HCT116 (cell line): ENCODE results near the gene ACACB. TPM values are rescaled to one million over a fixed set of nuclear protein-coding genes. Genes with fewer than 3 reads are reported as not detected.

Experiments
- ATAC-seq: fragments of 200-7000 bp; cut with Tn5 transposase; 2 replicates; pipeline ENCODE4 v1.9.1; 2020; ENCODE audit warnings: mild to moderate bottlenecking, moderate library complexity
- BruUV-seq: library from RNA; stranded (reverse); fragments of 400-500 nt; replicated peaks from 2 replicates; lab custom pipeline; 2021; lab: Mats Ljungman, UMichigan
- CTCF ChIA-PET: fragments of 300-600 bp; sonication (Branson Sonifier 250); formaldehyde crosslinking; loops from one replicate; lab custom pipeline; 2021; ENCODE audit warnings: antibody characterized with exemption; lab: Charles Lee
- POLR2A ChIA-PET: fragments of 300-600, 350-600 bp; sonication (Branson Sonifier 250); formaldehyde crosslinking; loops from one replicate; lab custom pipeline; 2021; ENCODE audit warnings: antibody characterized with exemption; lab: Charles Lee
- RAD21 ChIA-PET, 2 experiments: fragments of 300-600 bp; sonication (Branson Sonifier 250); formaldehyde crosslinking; loops; one replicate each; lab custom pipeline; 2023; ENCODE audit warnings: low total read pairs in 2 of 2; ENCODE audit not compliant: uncharacterized antibody in 2 of 2, unreplicated experiment in 2 of 2, low non-redundant PET in 1 of 2; lab: Charles Lee
- DNase-seq: peaks from one replicate; pipeline ENCODE4 v3.0.0-alpha.2; 2010; ENCODE audit warnings: low read depth, low spot score
- H2AFZ ChIP-seq: fragments of 200-600 bp; shearing (Covaris generic), sonication (generic); 2 replicates; pipeline ENCODE4 v1.6.1; 2017; ENCODE audit warnings: low read depth, mixed run types, mixed read lengths, antibody characterized with exemption, low read length; ENCODE audit not compliant: poor library complexity, severe bottlenecking
- H3K27ac ChIP-seq: 2 replicates; pipeline ENCODE4 v1.5.1; 2012; ENCODE audit warnings: low read depth, low read length
- H3K27me3 ChIP-seq: fragments of 200-600 bp; sonication (generic); 2 replicates; pipeline ENCODE4 v1.6.1; 2016; ENCODE audit warnings: mixed run types, low read length, mixed read lengths; ENCODE audit not compliant: insufficient read depth
- H3K36me3 ChIP-seq, 2 experiments: fragments of 200-500 bp in 1 of 2; fragments of 200-600 bp in 1 of 2; sonication (Bioruptor generic) in 1 of 2; sonication (generic) in 1 of 2; 2 replicates each; pipeline versions ENCODE4 v1.5.1 to v1.6.1; 2014 to 2016; ENCODE audit warnings: low read length in 2 of 2, inconsistent platforms in 1 of 2, mixed read lengths in 1 of 2, mixed run types in 1 of 2; ENCODE audit not compliant: insufficient read depth in 2 of 2, control insufficient read depth in 1 of 2
- H3K4me1 ChIP-seq, 2 experiments: fragments of 200-600 bp in 1 of 2; sonication (generic) in 1 of 2; 2 replicates each; pipeline versions ENCODE4 v1.5.1 to v1.6.1; 2012 to 2017; ENCODE audit warnings: low read length in 2 of 2, inconsistent platforms in 1 of 2, mild to moderate bottlenecking in 1 of 2, mixed read lengths in 1 of 2, mixed run types in 1 of 2, moderate library complexity in 1 of 2; ENCODE audit not compliant: insufficient read depth in 2 of 2, control insufficient read depth in 1 of 2
- H3K4me2 ChIP-seq: fragments of 200-600 bp; sonication (generic); 2 replicates; pipeline ENCODE4 v1.6.1; 2017; ENCODE audit warnings: mixed run types, low read length, mixed read lengths
- H3K4me3 ChIP-seq, 2 experiments: fragments of 200-600 bp in 1 of 2; sonication (generic) in 1 of 2; replicated peaks in 1 of 2; 2 replicates each; pipeline ENCODE4 v1.5.1; 2011 to 2016; ENCODE audit warnings: low read length in 2 of 2, control low read depth in 1 of 2, low read depth in 1 of 2, mild to moderate bottlenecking in 1 of 2, mixed read lengths in 1 of 2, mixed run types in 1 of 2
- H3K79me2 ChIP-seq: fragments of 200-600 bp; sonication (generic); 2 replicates; pipeline ENCODE4 v1.6.1; 2017; ENCODE audit warnings: mild to moderate bottlenecking, mixed run types, low read length, moderate library complexity, mixed read lengths; ENCODE audit not compliant: insufficient read depth
- H3K9ac ChIP-seq: fragments of 200-600 bp; sonication (generic); 2 replicates; pipeline ENCODE4 v1.6.1; 2016; ENCODE audit warnings: low read length, mixed read lengths
- H3K9me2 ChIP-seq: fragments of 200-600 bp; sonication (generic), shearing (Covaris generic); 2 replicates; pipeline ENCODE4 v1.6.1; 2017; ENCODE audit warnings: mixed run types, mild to moderate bottlenecking, moderate library complexity; ENCODE audit not compliant: insufficient read depth
- H3K9me3 ChIP-seq, 2 experiments: fragments of 200-500 bp in 1 of 2; fragments of 200-600 bp in 1 of 2; sonication (Bioruptor generic) in 1 of 2; sonication (generic) in 1 of 2; 2 replicates each; pipeline ENCODE4 v1.6.1; 2014 to 2017; ENCODE audit warnings: low read length in 2 of 2, mixed read lengths in 2 of 2, inconsistent platforms in 1 of 2, low read depth in 1 of 2, mild to moderate bottlenecking in 1 of 2, mixed run types in 1 of 2, moderate library complexity in 1 of 2; ENCODE audit not compliant: control insufficient read depth in 1 of 2, insufficient read depth in 1 of 2
- H4K20me1 ChIP-seq: fragments of 200-600 bp; sonication (generic), shearing (Covaris generic); 2 replicates; pipeline ENCODE4 v1.6.1; 2017; ENCODE audit warnings: mixed run types, mild to moderate bottlenecking, moderate library complexity; ENCODE audit not compliant: insufficient read depth
- CBX3 ChIP-seq: IDR thresholded peaks from 2 replicates; pipeline ENCODE4 v1.6.1; 2012; ENCODE audit warnings: low read depth
- CEBPB ChIP-seq: IDR thresholded peaks from 2 replicates; pipeline ENCODE4 v1.6.1; 2012; ENCODE audit warnings: low read depth
- ELF1 ChIP-seq: IDR thresholded peaks from 2 replicates; pipeline ENCODE4 v1.6.1; 2012; ENCODE audit warnings: low read depth, borderline replicate concordance
- EZH2 ChIP-seq: fragments of 200-600 bp; sonication (generic); IDR thresholded peaks from 2 replicates; pipeline ENCODE4 v1.6.1; 2017; ENCODE audit warnings: antibody characterized with exemption, mixed run types
- EZH2phosphoT487 ChIP-seq: fragments of 200-600 bp; IDR thresholded peaks from 2 replicates; pipeline ENCODE4 v1.6.1; 2018; ENCODE audit warnings: antibody characterized with exemption, borderline replicate concordance
- FOSL1 ChIP-seq: IDR thresholded peaks from 2 replicates; pipeline ENCODE4 v1.6.1; 2012; ENCODE audit warnings: low read depth
- SP1 ChIP-seq: IDR thresholded peaks from 2 replicates; pipeline ENCODE4 v1.6.1; 2012; ENCODE audit warnings: low read depth
- SRF ChIP-seq: IDR thresholded peaks from 2 replicates; pipeline ENCODE4 v1.6.1; 2012; ENCODE audit warnings: low read depth
- YY1 ChIP-seq: IDR thresholded peaks from 2 replicates; pipeline ENCODE4 v1.6.1; 2011; ENCODE audit warnings: low read length, low read depth, moderate library complexity, mild to moderate bottlenecking; ENCODE audit not compliant: insufficient replicate concordance; ENCODE audit errors: extremely low read depth
- intact Hi-C: fragments of 100-400 bp; cut with micrococcal nuclease; formaldehyde crosslinking; loops from 2 replicates; pipeline ENCODE4 v1.10.0; 2022
- total RNA-seq: library from RNA; stranded (reverse); gene quantifications from one replicate; pipeline ENCODE4 v1.2.1, GENCODE V29; 2021; ENCODE audit not compliant: unreplicated experiment
- TF ChIP-seq, protein P1 (sequence below): IDR thresholded peaks from 2 replicates; pipeline ENCODE4 v1.6.1; 2012; ENCODE audit warnings: low read depth

Gene ACACB
- total RNA-seq, 1 experiment from 2014 or later, result 11.1 TPM

- no peaks in the 10 kb centered on the region for H3K9me2 ChIP-seq
- no TSS peak for BruUV-seq
- RAD21 ChIA-PET, result no interaction called here
- POLR2A ChIA-PET, result no interaction called here
- no peaks in the 10 kb centered on the region for H3K36me3 ChIP-seq
- H3K4me3 ChIP-seq, result no peak overlapping the region
- H3K9me3 ChIP-seq, result no peaks in the 10 kb centered on the region
- no peak overlapping the region for H2AFZ ChIP-seq
- no peak overlapping the region for H3K4me2 ChIP-seq
- H4K20me1 ChIP-seq, result no peaks in the 10 kb centered on the region
- TF ChIP-seq SRF (no peak), EZH2phosphoT487 (no peak), YY1 (no peak), EZH2 (no peak), CEBPB (no peak), SP1 (no peak), CBX3 (no peak), FOSL1 (no peak), ELF1 (no peak)
- TF ChIP-seq, protein P1, sequence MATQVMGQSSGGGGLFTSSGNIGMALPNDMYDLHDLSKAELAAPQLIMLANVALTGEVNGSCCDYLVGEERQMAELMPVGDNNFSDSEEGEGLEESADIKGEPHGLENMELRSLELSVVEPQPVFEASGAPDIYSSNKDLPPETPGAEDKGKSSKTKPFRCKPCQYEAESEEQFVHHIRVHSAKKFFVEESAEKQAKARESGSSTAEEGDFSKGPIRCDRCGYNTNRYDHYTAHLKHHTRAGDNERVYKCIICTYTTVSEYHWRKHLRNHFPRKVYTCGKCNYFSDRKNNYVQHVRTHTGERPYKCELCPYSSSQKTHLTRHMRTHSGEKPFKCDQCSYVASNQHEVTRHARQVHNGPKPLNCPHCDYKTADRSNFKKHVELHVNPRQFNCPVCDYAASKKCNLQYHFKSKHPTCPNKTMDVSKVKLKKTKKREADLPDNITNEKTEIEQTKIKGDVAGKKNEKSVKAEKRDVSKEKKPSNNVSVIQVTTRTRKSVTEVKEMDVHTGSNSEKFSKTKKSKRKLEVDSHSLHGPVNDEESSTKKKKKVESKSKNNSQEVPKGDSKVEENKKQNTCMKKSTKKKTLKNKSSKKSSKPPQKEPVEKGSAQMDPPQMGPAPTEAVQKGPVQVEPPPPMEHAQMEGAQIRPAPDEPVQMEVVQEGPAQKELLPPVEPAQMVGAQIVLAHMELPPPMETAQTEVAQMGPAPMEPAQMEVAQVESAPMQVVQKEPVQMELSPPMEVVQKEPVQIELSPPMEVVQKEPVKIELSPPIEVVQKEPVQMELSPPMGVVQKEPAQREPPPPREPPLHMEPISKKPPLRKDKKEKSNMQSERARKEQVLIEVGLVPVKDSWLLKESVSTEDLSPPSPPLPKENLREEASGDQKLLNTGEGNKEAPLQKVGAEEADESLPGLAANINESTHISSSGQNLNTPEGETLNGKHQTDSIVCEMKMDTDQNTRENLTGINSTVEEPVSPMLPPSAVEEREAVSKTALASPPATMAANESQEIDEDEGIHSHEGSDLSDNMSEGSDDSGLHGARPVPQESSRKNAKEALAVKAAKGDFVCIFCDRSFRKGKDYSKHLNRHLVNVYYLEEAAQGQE, result no peak
- no peaks in the 10 kb centered on the region for H3K27me3 ChIP-seq
- intact Hi-C loops, result no loop called here
- CTCF ChIA-PET, result interaction anchor here (0.7 kb wide), 1 partner anchor 29 kb away, joined by 3 read pairs; no protein-coding TSS in a partner anchor
- DNase-seq (no peak), ATAC-seq (no peak)
- no peaks in the 10 kb centered on the region for H3K79me2 ChIP-seq
- no peaks in the 10 kb centered on the region for H3K4me1 ChIP-seq
- no peak overlapping the region for H3K9ac ChIP-seq
- no peak overlapping the region for H3K27ac ChIP-seq
Measured at GRCh38 chr12:109218996-109219395, 102.6 kb downstream of the ACACB start.
